ENCODE data around the gene QKI. TPM values are rescaled to one million over a fixed set of nuclear protein-coding genes. Genes with fewer than 3 reads are reported as not detected.

The QKI gene
- total and polyA plus RNA-seq, 3 donors from 2014 or later, result 148 to 366 (median 315) TPM

DNA sequence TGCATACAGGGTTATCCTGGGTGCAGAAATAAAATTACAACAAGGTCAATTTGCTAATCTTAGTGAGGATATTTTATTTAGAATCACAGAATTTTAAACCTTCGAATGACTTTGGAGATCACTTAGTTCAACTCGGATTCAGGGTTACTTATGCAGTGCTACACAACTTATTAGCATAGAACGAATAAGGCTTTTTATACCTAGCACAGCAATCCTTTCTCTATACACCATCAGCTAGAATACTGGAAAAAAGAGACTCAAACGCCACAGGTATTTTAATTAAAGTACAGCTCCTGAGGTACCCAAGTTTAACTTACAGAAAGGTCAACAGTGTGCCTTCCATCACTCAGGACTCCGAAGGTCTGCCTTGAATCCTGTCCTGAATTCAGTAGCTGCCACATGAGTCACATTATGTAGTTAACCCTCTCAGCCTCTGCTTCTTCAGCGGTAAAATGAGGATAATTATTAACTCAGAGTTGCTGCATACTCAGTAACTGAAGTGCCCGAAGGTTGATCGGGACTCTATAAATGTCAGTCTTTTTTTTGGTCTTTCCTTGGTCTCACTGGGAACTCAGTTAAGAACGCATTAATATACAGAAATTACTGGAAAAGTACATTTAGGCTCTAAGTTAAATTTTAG, 6.0 kb upstream of the QKI start:
- no peak overlapping the region for H3K27ac ChIP-seq
- no peak overlapping the region for H3K4me3 ChIP-seq
- H3K4me1 ChIP-seq, result peaks cover 27% of the 10 kb centered on the region
- no peaks in the 10 kb centered on the region for H3K36me3 ChIP-seq (ENCODE audit: low read depth, missing control alignments)
- intact Hi-C loops (cut with DNase I; ENCODE audit: low total_unique reads), result no loop called here
- H3K9me3 ChIP-seq, result no peaks in the 10 kb centered on the region
- DNase-seq, result no peak
- no peak for TF ChIP-seq POLR2A (IDR thresholded peaks at IDR 0.05)
- TF ChIP-seq, protein P1, sequence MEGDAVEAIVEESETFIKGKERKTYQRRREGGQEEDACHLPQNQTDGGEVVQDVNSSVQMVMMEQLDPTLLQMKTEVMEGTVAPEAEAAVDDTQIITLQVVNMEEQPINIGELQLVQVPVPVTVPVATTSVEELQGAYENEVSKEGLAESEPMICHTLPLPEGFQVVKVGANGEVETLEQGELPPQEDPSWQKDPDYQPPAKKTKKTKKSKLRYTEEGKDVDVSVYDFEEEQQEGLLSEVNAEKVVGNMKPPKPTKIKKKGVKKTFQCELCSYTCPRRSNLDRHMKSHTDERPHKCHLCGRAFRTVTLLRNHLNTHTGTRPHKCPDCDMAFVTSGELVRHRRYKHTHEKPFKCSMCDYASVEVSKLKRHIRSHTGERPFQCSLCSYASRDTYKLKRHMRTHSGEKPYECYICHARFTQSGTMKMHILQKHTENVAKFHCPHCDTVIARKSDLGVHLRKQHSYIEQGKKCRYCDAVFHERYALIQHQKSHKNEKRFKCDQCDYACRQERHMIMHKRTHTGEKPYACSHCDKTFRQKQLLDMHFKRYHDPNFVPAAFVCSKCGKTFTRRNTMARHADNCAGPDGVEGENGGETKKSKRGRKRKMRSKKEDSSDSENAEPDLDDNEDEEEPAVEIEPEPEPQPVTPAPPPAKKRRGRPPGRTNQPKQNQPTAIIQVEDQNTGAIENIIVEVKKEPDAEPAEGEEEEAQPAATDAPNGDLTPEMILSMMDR (IDR thresholded peaks at IDR 0.05), result no peak
- 85 to 92% methylated on average over 9 of the region's 9 CpGs for WGBS, 2 donors
- no peaks in the 10 kb centered on the region for H3K27me3 ChIP-seq

- no peaks in the 10 kb centered on the region for H3K36me3 ChIP-seq (ENCODE audit: low read depth, missing control alignments)
- no peak overlapping the region for H3K4me3 ChIP-seq
- intact Hi-C loops (cut with DNase I; ENCODE audit: low total_unique reads), result no loop called here
- H3K9me3 ChIP-seq, result no peaks in the 10 kb centered on the region
- TF ChIP-seq, protein P1 (IDR thresholded peaks at IDR 0.05), result no peak
- TF ChIP-seq POLR2A (IDR thresholded peaks at IDR 0.05), result no peak
- DNase-seq, result no peak
- 58 to 67% methylated on average over 12 of the region's 12 CpGs for WGBS, 2 donors
- peaks cover 23% of the 10 kb centered on the region for H3K4me1 ChIP-seq
- peak overlapping the region in 1 of 2 donors; percentile 6 for H3K27ac ChIP-seq
- no peaks in the 10 kb centered on the region for H3K27me3 ChIP-seq
Measured at GRCh38 chr6:163409712-163410111, 4.8 kb upstream of the QKI start.

DNA sequence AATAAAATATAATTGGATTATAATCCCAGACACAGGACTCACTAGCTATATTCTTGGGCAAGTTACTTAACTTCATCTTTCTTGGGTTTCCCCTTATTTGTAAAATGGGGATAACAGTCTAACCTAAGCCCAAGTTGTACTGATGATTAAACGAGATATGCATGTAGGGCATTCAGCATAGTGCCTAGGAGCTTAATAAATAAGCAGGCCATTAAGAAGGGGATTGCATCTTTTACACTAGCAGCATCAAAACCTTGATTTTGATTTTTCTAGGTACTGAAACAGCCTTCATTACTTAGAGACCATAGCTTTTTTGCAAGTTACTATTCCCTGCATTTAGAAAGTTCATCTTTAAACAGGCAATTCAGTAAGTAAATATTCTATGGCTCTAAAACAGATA, 2.2 kb upstream of the QKI start:
- DNase-seq, result no peak
- Histone ChIP-seq H3K27me3 (no peaks in the 10 kb centered on the region), H3K4me3 (peak overlapping the region; percentile 90 to 98), H3K9me3 (no peaks in the 10 kb centered on the region), H3K4me1 (peaks cover 7% of the 10 kb centered on the region), H3K36me3 (ENCODE audit: low read depth, missing control alignments) (no peaks in the 10 kb centered on the region), H3K27ac (peak overlapping the region; percentile 99 to 100)
- intact Hi-C loops (cut with DNase I; ENCODE audit: low total_unique reads), result no loop called here
- 11 to 15% methylated on average over 1 of the region's 1 CpG for WGBS, 2 donors
- TF ChIP-seq, protein P1 (IDR thresholded peaks at IDR 0.05), result no peak
- TF ChIP-seq POLR2A (IDR thresholded peaks at IDR 0.05), result no peak

DNA sequence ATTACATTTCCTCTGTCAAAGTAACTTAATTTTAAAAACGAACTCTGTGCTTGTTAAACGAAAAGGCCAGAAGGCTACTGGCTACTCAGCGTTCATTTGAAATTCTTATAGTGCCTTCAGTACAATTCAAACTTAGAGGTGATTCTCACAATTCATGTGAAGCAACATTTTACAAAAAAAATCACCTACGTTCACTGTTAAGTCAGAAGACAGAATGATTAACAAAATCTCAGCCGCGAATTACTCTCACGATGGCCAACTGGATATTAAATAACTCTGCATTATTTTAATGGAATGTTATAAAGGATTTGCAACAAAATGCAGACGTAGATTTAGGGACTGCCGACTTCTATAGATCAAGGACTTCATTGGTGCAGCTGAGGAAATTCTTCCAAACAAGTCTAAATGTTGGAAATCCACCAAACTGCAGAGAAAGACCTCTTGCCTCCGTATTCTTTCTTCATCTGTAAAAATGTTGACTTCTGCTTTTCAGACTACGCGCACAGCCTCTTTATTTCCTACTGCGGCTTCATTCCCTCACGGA, 1.6 kb upstream of the QKI start:
- H3K4me1 ChIP-seq, result peaks cover 7% of the 10 kb centered on the region
- no peaks in the 10 kb centered on the region for H3K27me3 ChIP-seq
- DNase-seq, result no peak
- intact Hi-C loops (cut with DNase I; ENCODE audit: low total_unique reads), result no loop called here
- WGBS, 2 donors, result 0 to 1% methylated on average over 14 of the region's 14 CpGs
- peak overlapping the region; percentile 99 to 100 for H3K27ac ChIP-seq
- peak overlapping the region; percentile 90 to 98 for H3K4me3 ChIP-seq
- TF ChIP-seq, protein P1 (IDR thresholded peaks at IDR 0.05), result no peak
- H3K9me3 ChIP-seq, result no peaks in the 10 kb centered on the region
- H3K36me3 ChIP-seq (ENCODE audit: low read depth, missing control alignments), result no peaks in the 10 kb centered on the region
